Coronary artery (tissue), 2 donors: ENCODE measurements around the gene SLC35E3.

Experiments used
- DNase-seq: peaks from one replicate; pipeline ENCODE4 v3.0.0-alpha.2; 2017; ENCODE audit warnings: low spot score
- H3K27ac ChIP-seq, 2 donors: fragments of 200-600 bp; sonication (generic); one replicate each; pipeline ENCODE4 v1.5.1; 2016 to 2019
- H3K4me3 ChIP-seq: fragments of 200-600 bp; sonication (generic); 2 replicates; pipeline ENCODE4 v1.5.1; 2016; ENCODE audit warnings: mild to moderate bottlenecking, moderate library complexity
- TF ChIP-seq, protein P1 (sequence below): fragments of 200-600 bp; sonication (generic); IDR thresholded peaks from one replicate; pipeline ENCODE4 v1.5.1; 2019; ENCODE audit warnings: antibody characterized with exemption

Gene SLC35E3

DNA sequence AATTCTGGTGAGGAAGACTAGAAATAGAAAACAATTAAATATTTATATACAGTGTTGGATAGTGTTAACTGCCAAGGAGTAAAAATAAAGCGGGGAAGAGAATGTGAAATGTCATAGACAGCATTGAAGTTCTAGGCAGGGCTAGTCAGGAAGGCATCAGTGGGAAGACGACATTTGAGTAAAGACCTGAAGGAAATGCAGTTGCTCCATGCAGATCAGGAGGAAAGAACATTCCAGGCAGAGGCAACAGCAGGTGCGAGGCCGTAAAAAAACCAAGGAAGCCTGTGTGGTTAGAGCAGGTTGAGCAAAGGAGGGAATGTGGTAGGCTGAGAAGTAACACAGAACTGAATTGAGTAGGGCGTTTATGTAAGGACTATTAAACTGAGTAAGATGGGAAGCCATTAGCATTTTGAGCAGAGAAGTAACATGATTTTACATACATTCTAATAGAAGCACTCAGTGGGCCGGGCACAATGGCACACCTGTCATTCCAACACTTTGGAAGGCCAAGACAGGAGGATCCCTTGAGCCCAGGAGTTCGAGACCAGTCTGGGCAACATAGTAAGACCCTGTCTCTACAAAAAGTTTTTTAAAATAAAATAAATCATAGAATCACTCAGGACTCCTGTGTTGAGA, 14.9 kb downstream of the SLC35E3 start:
- TF ChIP-seq, protein P1, sequence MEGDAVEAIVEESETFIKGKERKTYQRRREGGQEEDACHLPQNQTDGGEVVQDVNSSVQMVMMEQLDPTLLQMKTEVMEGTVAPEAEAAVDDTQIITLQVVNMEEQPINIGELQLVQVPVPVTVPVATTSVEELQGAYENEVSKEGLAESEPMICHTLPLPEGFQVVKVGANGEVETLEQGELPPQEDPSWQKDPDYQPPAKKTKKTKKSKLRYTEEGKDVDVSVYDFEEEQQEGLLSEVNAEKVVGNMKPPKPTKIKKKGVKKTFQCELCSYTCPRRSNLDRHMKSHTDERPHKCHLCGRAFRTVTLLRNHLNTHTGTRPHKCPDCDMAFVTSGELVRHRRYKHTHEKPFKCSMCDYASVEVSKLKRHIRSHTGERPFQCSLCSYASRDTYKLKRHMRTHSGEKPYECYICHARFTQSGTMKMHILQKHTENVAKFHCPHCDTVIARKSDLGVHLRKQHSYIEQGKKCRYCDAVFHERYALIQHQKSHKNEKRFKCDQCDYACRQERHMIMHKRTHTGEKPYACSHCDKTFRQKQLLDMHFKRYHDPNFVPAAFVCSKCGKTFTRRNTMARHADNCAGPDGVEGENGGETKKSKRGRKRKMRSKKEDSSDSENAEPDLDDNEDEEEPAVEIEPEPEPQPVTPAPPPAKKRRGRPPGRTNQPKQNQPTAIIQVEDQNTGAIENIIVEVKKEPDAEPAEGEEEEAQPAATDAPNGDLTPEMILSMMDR, result no peak
- no peak for DNase-seq
- Histone ChIP-seq H3K4me3 (no peak overlapping the region), H3K27ac (no peak overlapping the region)

- no peak for DNase-seq
- Histone ChIP-seq H3K4me3 (no peak overlapping the region), H3K27ac (no peak overlapping the region)
- TF ChIP-seq, protein P1, result no peak
Observed at GRCh38 chr12:68761442-68761812, 15.5 kb downstream of the SLC35E3 start.

GRCh38 chr12:68761901-68762630, 16.1 kb downstream of the SLC35E3 start:
- no peak for DNase-seq
- H3K27ac ChIP-seq, result no peak overlapping the region
- H3K4me3 ChIP-seq, result no peak overlapping the region
- TF ChIP-seq, protein P1, result no peak

DNA sequence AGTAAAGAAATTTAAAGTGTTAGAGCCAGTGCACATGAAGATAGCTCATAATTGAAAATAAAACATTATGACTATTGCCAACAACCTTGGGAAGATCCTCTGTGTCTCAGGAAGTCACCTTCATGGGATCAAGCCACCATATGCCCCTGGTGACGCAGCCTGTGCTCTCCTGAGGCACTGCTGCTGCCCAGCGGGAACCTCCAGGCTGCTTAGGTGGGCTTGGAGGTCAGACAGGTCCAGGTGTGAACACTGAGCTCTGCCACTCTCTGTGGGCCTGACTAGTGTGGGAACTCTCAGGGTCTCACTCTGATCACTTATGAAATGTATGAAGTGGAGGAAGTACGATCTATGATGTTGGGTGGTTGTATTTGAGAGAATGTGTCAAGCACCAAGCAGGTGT, 16.7 kb downstream of the SLC35E3 start:
- no peak for DNase-seq

GRCh38 chr12:68765696-68766095, 19.7 kb downstream of the SLC35E3 start:
- TF ChIP-seq, protein P1, result no peak
- Histone ChIP-seq H3K27ac (no peak overlapping the region), H3K4me3 (no peak overlapping the region)
- no peak for DNase-seq

More for the DNA sequence above, 16.7 kb downstream of the SLC35E3 start:
- H3K27ac ChIP-seq, result no peak overlapping the region
- TF ChIP-seq, protein P1, result no peak
- H3K4me3 ChIP-seq, result no peak overlapping the region

- DNase-seq, result no peak
- no peak overlapping the region for H3K4me3 ChIP-seq
- TF ChIP-seq, protein P1, result no peak
- H3K27ac ChIP-seq, result no peak overlapping the region
Observed at GRCh38 chr12:68766646-68767045, 20.7 kb downstream of the SLC35E3 start.

- TF ChIP-seq, protein P1, result no peak
- Histone ChIP-seq H3K27ac (no peak overlapping the region), H3K4me3 (no peak overlapping the region)
- DNase-seq, result no peak
Observed at GRCh38 chr12:68767191-68767590, 21.2 kb downstream of the SLC35E3 start.
